SK-N-SH (cell line): ENCODE data around the gene TRPM8. TPM values are rescaled to one million over a fixed set of nuclear protein-coding genes. Genes with fewer than 3 reads are reported as not detected.

ENCODE experiments used
- CTCF ChIA-PET: fragments of 300-600, 350-600 bp; formaldehyde crosslinking; extraction: SDS; loops from one replicate; lab custom pipeline; 2021; lab: Yijun Ruan, JAX
- POLR2A ChIA-PET: fragments of 350-600 bp; sonication (Branson Sonifier 250); formaldehyde crosslinking; extraction: SDS; loops from one replicate; lab custom pipeline; 2020; ENCODE audit warnings: antibody characterized with exemption, inconsistent platforms; lab: Yijun Ruan, JAX
- DNase-seq: peaks from one replicate; pipeline ENCODE4 v3.0.0; 2012
- H2AFZ ChIP-seq: fragments of 200-600 bp; sonication (generic); 2 replicates; pipeline ENCODE4 v1.8.1; 2016; ENCODE audit warnings: antibody characterized with exemption, mild to moderate bottlenecking, low read depth
- H3F3A ChIP-seq: fragments of 200-600 bp; sonication (generic); replicated peaks from 2 replicates; pipeline ENCODE3; 2016; ENCODE audit warnings: antibody characterized with exemption, mild to moderate bottlenecking; ENCODE audit not compliant: insufficient read depth
- H3K27ac ChIP-seq, 2 experiments: fragments of 200-500 bp in 1 of 2; fragments of 200-600 bp in 1 of 2; sonication (Bioruptor generic) in 1 of 2; sonication (generic), shearing (Covaris generic) in 1 of 2; 2 replicates each; pipeline versions ENCODE4 v1.5.1 to v1.6.1; 2014 to 2016; ENCODE audit warnings: low read depth in 2 of 2, inconsistent platforms in 1 of 2, low read length in 1 of 2, mild to moderate bottlenecking in 1 of 2, mixed read lengths in 1 of 2
- H3K27me3 ChIP-seq: fragments of 200-600 bp; sonication (generic), shearing (Covaris generic); 2 replicates; pipeline ENCODE4 v1.6.1; 2016; ENCODE audit warnings: mixed run types; ENCODE audit not compliant: insufficient read depth
- H3K36me3 ChIP-seq, 2 experiments: fragments of 200-500 bp in 1 of 2; fragments of 200-600 bp in 1 of 2; sonication (Bioruptor generic) in 1 of 2; sonication (generic) in 1 of 2; replicated peaks in 1 of 2; 2 replicates each; pipeline versions ENCODE3 to v1.5.1; 2014 to 2016; ENCODE audit warnings: low read length in 1 of 2, mild to moderate bottlenecking in 1 of 2; ENCODE audit not compliant: insufficient read depth in 2 of 2, control insufficient read depth in 1 of 2
- H3K4me1 ChIP-seq, 2 experiments: fragments of 200-500 bp in 1 of 2; fragments of 200-600 bp in 1 of 2; sonication (Bioruptor generic) in 1 of 2; sonication (generic), shearing (Covaris generic) in 1 of 2; 2 replicates each; pipeline versions ENCODE4 v1.5.1 to v1.6.1; 2014 to 2016; ENCODE audit warnings: low read depth in 1 of 2, low read length in 1 of 2, mixed run types in 1 of 2; ENCODE audit not compliant: insufficient read depth in 2 of 2, control insufficient read depth in 1 of 2
- H3K4me2 ChIP-seq: fragments of 200-600 bp; sonication (generic), shearing (Covaris generic); 2 replicates; pipeline ENCODE4 v1.6.1; 2017; ENCODE audit warnings: mixed run types
- H3K4me3 ChIP-seq, 2 experiments: fragments of 200-500 bp in 1 of 2; fragments of 200-600 bp in 1 of 2; sonication (Bioruptor generic) in 1 of 2; sonication (generic), shearing (Covaris generic) in 1 of 2; 2 replicates each; pipeline versions ENCODE4 v1.5.1 to v1.8.1; 2014 to 2016; ENCODE audit warnings: low read depth in 2 of 2, inconsistent platforms in 1 of 2, low read length in 1 of 2, mild to moderate bottlenecking in 1 of 2, mixed read lengths in 1 of 2, moderate library complexity in 1 of 2
- H3K79me2 ChIP-seq: fragments of 200-600 bp; sonication (generic); 2 replicates; pipeline ENCODE4 v1.8.1; 2017; ENCODE audit warnings: mild to moderate bottlenecking; ENCODE audit not compliant: insufficient read depth
- H3K9ac ChIP-seq: fragments of 200-600 bp; sonication (generic); 2 replicates; pipeline ENCODE4 v1.6.1; 2017; ENCODE audit warnings: mixed run types
- H3K9me2 ChIP-seq: fragments of 200-600 bp; sonication (generic); 2 replicates; pipeline ENCODE4 v1.6.1; 2017; ENCODE audit warnings: mixed run types
- H3K9me3 ChIP-seq: fragments of 200-600 bp; sonication (generic); 2 replicates; pipeline ENCODE4 v1.6.1; 2017; ENCODE audit warnings: mixed run types, mild to moderate bottlenecking, moderate library complexity
- H4K20me1 ChIP-seq: fragments of 200-600 bp; sonication (generic); 2 replicates; pipeline ENCODE4 v1.6.1; 2017; ENCODE audit warnings: mild to moderate bottlenecking, mixed run types; ENCODE audit not compliant: insufficient read depth
- EP300 ChIP-seq, 2 experiments: IDR thresholded peaks; 2 replicates each; pipeline versions ENCODE4 v1.4.0 to v1.6.1; 2012; ENCODE audit warnings: borderline replicate concordance in 1 of 2, low read depth in 1 of 2, low read length in 1 of 2
- FOSL2 ChIP-seq: IDR thresholded peaks from 2 replicates; pipeline ENCODE4 v1.4.0; 2012; ENCODE audit warnings: low read depth, mild to moderate bottlenecking, moderate library complexity, borderline replicate concordance
- FOXJ3 ChIP-seq: sonication (generic); formaldehyde crosslinking; IDR thresholded peaks from 2 replicates; pipeline ENCODE4 v1.5.1; 2020; ENCODE audit warnings: mild to moderate bottlenecking, missing genetic modification reagents
- FOXM1 ChIP-seq: IDR thresholded peaks from 2 replicates; pipeline ENCODE4 v1.4.0; 2012; ENCODE audit warnings: low read depth, mild to moderate bottlenecking
- GABPA ChIP-seq: IDR thresholded peaks from 2 replicates; pipeline ENCODE4 v1.4.0; 2012; ENCODE audit warnings: low read depth, mild to moderate bottlenecking
- IRF3 ChIP-seq: fragments of 150-350 bp; IDR thresholded peaks from 2 replicates; pipeline ENCODE4 v1.6.1; 2016; ENCODE audit warnings: mild to moderate bottlenecking, low read depth, low read length
- MAX ChIP-seq: IDR thresholded peaks from 2 replicates; pipeline ENCODE4 v1.4.0; 2012; ENCODE audit warnings: low read depth
- MEF2A ChIP-seq: IDR thresholded peaks from 2 replicates; pipeline ENCODE4 v1.4.0; 2012; ENCODE audit warnings: low read depth, borderline replicate concordance
- MXI1 ChIP-seq: IDR thresholded peaks from 2 replicates; pipeline ENCODE4 v1.6.1; 2012; ENCODE audit warnings: mild to moderate bottlenecking, low read depth, low read length, improper control_type of control experiment
- NFIC ChIP-seq: IDR thresholded peaks from 2 replicates; pipeline ENCODE4 v1.4.0; 2012; ENCODE audit warnings: borderline replicate concordance
- REST ChIP-seq: IDR thresholded peaks from 2 replicates; pipeline ENCODE4 v1.6.1; 2012; ENCODE audit warnings: mild to moderate bottlenecking, low read depth, low read length, moderate library complexity
- TAF1 ChIP-seq: IDR thresholded peaks from 2 replicates; pipeline ENCODE4 v1.6.1; 2012; ENCODE audit warnings: low read depth, mild to moderate bottlenecking, low read length, moderate library complexity, borderline replicate concordance
- TCF12 ChIP-seq: IDR thresholded peaks from 2 replicates; pipeline ENCODE4 v1.4.0; 2012
- TEAD4 ChIP-seq: IDR thresholded peaks from 2 replicates; pipeline ENCODE4 v1.4.0; 2012; ENCODE audit warnings: mild to moderate bottlenecking, borderline replicate concordance; ENCODE audit not compliant: insufficient read depth
- USF2 ChIP-seq: fragments of 150-350 bp; IDR thresholded peaks from 2 replicates; pipeline ENCODE4 v1.6.1; 2017; ENCODE audit warnings: antibody characterized with exemption, low read length, low read depth, borderline replicate concordance
- YY1 ChIP-seq: IDR thresholded peaks from 2 replicates; pipeline ENCODE4 v1.4.0; 2012; ENCODE audit warnings: low read depth, mild to moderate bottlenecking
- ZBTB33 ChIP-seq: IDR thresholded peaks from 2 replicates; pipeline ENCODE4 v1.4.0; 2012; ENCODE audit warnings: low read depth, borderline replicate concordance
- WGBS: methylation state at CpG from one replicate; pipeline ENCODE4 v1.1.6; 2017; ENCODE audit warnings: low lambda C conversion rate; 5-methylcytosine and 5-hydroxymethylcytosine counted together
- polyA plus RNA-seq, 3 experiments: library from polyadenylated mRNA; depleted of rRNA; stranded (reverse); fragments of >200 nt; gene quantifications; 2 replicates each; pipeline ENCODE4 v1.2.3, GENCODE V29; 2012

The TRPM8 gene
- polyA plus RNA-seq, 1 of the 3 experiments (the other 2 are of a cell fraction), result 0.85 TPM

GRCh38 chr2:233974530-233975071 lies 57.4 kb downstream of the TRPM8 start (continued):
- TF ChIP-seq YY1 (peak; percentile 78; the same call in 1 of the 2 replicates), GABPA (peak; percentile 43; the same call in 1 of the 2 replicates), REST (peak; percentile 67), FOSL2 (peak; percentile 100), USF2 (no peak)

GRCh38 chr2:233976087-233976486 lies 58.9 kb downstream of the TRPM8 start:
- Histone ChIP-seq H3K27me3 (no peaks in the 10 kb centered on the region), H3K4me3 (no peak overlapping the region), H2AFZ (no peak overlapping the region), H3K27ac (no peak overlapping the region), H3K79me2 (no peaks in the 10 kb centered on the region), H3K4me1 (peaks cover 3 to 26% of the 10 kb centered on the region in 2 experiments; a peak in 3 of 4 replicates), H3K4me2 (no peak overlapping the region), H3K9ac (no peak overlapping the region), H3K36me3 (no peaks in the 10 kb centered on the region), H3K9me3 (no peaks in the 10 kb centered on the region), H4K20me1 (no peaks in the 10 kb centered on the region), H3F3A (no peaks in the 10 kb centered on the region), H3K9me2 (no peaks in the 10 kb centered on the region)
- POLR2A ChIA-PET, result no interaction called here
- no peak for DNase-seq
- no peak for TF ChIP-seq FOXM1
- TF ChIP-seq MAX, result no peak
- TF ChIP-seq TCF12, result no peak
- no peak for TF ChIP-seq TEAD4
- no peak for TF ChIP-seq FOXJ3
- no peak for TF ChIP-seq EP300 (IDR thresholded peaks at IDR 0.05; ENCODE audit: borderline replicate concordance in 1 of 2, low read depth in 1 of 2, low read length in 1 of 2)
- TF ChIP-seq MEF2A, result no peak
- no peak for TF ChIP-seq MXI1
- TF ChIP-seq NFIC, result no peak
- TF ChIP-seq FOSL2, result no peak
- TF ChIP-seq IRF3, result no peak
- no peak for TF ChIP-seq ZBTB33
- no peak for TF ChIP-seq TAF1
- CTCF ChIA-PET, result interaction anchor here (0.8 to 1.8 kb wide), 5 partner anchors 159 to 1141 kb away, joined by 3 to 6 read pairs (median 4); no protein-coding TSS in a partner anchor
- WGBS, result 82% methylated on average over 5 of the region's 5 CpGs
